ENCODE results near the gene ACP7.
"Not testable (repeated sequence)": the region's sequence is repeated elsewhere in the genome, so short reads cannot be mapped to it uniquely, and the experiment has no call there.

The ACP7 gene

GRCh38 chr19:39078436-39079200, 5.5 kb upstream of the ACP7 start:
- no peak for DNase-seq

DNA sequence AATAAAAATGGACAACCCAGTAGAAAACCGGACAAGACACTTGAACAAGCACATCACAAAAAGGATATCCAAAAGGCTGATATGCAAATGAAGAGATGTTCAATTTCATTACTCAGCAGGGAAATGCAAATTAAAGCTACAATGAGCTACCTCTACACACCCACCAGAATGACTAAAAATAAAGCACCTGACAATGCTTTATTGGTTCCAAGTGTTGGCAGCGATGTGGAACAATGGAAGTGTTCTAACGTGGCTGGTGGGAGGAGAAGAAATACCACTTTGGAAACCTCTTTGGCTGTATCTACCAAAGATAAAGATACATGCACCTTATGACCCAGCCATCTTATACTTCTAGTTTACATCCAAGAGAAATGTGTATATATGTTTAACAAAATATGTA, 3.7 kb upstream of the ACP7 start:
- no peak for DNase-seq

GRCh38 chr19:39082167-39082566, 2.0 kb upstream of the ACP7 start:
- DNase-seq = no peak

GRCh38 chr19:39082745-39083598, 1.2 kb upstream of the ACP7 start:
- no peak for DNase-seq

DNA sequence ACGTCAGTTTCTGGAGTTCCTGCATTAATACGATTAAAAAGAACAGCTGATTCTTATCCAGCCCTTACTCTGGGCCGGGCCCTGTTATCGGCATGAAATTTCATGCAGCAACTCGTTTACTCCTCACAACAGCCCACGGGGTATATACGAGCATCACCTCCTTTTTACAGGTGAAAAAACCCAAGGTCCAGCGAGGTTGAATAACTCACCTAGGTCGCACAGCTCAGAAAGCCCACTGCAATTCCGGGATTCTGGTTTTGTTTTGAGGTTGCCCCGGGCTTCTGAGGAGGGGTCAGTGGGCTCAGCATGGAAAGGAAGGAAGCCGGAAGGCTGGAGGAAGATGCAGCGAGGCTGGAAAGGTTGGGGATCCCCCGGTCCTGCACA, 577 bp upstream of the ACP7 start:
- DNase-seq = peak; percentile 5

- DNase-seq = no peak
Observed at GRCh38 chr19:39084732-39085080, 538 bp downstream of the ACP7 start.

DNA sequence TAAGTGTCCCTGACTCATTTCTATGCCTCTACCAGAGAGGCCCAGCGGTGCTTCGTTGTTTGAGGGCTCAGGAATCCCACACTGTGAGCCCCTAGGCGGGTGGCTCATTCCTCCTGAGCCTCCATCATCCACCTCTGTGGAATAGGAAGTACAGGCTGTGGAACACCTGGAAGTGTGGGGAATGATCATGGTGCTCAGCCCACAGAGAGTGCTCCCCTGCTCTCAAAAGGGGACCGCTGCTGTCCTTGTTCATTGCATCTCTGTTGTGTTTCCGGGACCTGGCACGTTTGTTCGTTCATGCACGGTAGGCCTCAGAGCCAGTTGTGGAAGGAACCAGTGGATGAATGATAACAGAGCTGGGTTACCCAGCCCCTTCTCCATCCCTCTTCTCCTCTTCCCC, 1.2 kb downstream of the ACP7 start:
- DNase-seq = no peak

GRCh38 chr19:39086386-39086785, 2.2 kb downstream of the ACP7 start:
- no peak for DNase-seq

DNA sequence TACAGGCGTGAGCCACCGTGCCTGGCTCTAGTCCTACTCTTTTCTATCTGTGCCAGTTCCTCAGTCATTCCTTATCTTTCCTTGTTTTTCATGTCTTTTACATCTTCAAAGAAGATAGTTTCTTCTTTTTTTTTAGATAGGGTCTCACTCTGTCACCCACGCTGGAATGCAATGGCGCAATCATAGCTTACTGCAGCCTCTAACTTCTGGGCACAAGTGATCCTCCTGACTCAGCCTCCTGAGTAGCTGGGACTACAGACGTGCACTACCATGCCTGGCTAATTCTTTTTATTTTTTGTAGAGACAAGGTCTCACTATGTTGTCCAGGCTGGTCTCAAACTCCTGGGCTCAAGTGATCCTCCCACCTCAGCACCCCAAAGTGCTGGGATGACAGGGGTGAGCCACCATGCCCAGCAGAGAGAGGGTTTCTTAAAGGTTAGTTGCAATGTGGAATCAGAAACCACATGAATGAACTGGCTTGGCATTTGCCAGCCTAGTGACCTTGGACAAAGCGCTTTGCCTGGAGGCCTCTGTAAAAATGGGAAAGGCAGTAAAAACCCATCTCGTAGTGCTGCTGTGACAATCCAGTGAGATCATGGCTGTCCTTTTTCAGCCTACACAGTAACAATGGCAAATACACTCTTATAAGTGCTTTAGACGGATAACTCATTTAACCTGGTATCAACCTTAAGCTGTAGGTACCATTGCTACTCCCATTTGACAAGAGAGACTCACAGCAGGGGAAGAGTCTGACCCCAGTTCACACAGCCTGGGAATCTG, 3.9 kb downstream of the ACP7 start:
- no peak for DNase-seq

DNA sequence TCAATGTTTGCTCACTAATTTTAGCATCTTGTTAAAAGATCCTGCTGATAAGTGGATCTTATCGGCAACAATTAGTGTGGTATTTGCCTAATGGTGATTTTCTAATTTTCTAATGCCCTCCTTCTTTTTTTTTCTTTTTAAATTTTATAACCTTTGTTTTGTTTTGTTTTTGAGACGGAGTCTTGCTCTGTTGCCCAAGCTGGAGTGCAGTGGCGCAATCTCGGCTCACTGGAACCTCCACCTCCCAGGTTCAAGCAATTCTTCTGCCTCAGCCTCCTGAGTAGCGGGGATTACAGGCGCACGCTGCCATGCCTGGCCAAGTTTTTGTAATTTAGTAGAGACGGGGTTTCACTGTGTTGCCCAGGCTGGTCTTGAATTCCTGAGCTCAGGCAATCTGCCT, 5.8 kb downstream of the ACP7 start:
- DNase-seq = not testable (repeated sequence)

- DNase-seq = no peak
Observed at GRCh38 chr19:39090881-39091280, 6.7 kb downstream of the ACP7 start.

GRCh38 chr19:39095799-39096540, 11.8 kb downstream of the ACP7 start:
- not testable (repeated sequence) for DNase-seq

- no peak for DNase-seq
Observed at GRCh38 chr19:39097299-39097698, 13.1 kb downstream of the ACP7 start.

GRCh38 chr19:39097721-39098120, 13.6 kb downstream of the ACP7 start:
- no peak for DNase-seq

GRCh38 chr19:39098365-39099269, 14.4 kb downstream of the ACP7 start:
- DNase-seq = no peak

- no peak for DNase-seq
Observed at GRCh38 chr19:39099341-39099740, 15.2 kb downstream of the ACP7 start.

DNA sequence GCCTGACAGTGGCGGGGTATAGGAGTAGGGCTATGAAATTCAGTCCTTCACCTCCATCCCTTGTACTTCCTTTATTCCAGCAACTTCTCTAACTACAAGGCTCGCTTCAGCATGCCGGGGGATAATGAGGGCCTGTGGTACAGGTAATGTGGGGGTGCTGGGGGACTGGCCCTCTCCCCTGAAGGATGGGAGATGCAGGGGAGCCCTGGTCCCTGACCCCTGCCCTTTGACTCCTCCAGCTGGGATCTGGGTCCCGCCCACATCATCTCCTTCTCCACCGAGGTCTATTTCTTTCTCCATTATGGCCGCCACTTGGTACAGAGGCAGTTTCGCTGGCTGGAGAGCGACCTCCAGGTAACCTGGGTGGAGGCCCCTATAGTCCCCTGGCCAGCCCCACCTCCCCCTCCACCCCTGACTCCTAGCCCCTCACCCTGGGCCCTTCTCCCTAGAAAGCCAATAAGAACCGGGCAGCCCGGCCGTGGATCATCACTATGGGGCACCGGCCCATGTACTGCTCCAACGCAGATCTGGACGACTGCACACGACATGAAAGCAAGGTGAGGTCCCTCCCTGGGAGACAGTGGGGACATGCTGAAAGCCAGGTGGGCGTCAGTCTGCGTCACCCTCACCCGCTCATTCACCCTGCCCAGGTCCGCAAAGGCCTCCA, 16.5 kb downstream of the ACP7 start:
- DNase-seq = no peak

DNA sequence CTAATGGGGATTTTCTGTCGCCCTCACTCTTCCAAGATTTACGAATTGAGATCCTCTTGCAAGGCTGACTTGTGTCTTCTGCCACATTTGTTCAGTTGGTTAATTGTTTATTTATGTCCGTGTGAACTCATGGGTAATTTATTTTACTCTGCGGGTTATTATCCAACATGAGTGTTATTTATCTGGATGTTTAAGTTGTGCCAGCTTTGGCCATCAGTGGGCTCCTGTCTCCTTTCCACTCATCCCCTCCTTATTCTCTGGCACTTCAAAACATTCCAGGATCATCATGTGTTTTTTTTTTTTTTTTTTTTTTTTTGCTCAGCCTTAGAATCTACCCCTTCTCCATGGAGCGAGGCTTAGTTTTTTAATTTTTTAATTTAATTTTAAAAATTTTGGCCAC, 19.0 kb downstream of the ACP7 start:
- no peak for DNase-seq

- no peak for DNase-seq
Observed at GRCh38 chr19:39104186-39104596, 20.0 kb downstream of the ACP7 start.

GRCh38 chr19:39106194-39106593, 22.0 kb downstream of the ACP7 start:
- no peak for DNase-seq

DNA sequence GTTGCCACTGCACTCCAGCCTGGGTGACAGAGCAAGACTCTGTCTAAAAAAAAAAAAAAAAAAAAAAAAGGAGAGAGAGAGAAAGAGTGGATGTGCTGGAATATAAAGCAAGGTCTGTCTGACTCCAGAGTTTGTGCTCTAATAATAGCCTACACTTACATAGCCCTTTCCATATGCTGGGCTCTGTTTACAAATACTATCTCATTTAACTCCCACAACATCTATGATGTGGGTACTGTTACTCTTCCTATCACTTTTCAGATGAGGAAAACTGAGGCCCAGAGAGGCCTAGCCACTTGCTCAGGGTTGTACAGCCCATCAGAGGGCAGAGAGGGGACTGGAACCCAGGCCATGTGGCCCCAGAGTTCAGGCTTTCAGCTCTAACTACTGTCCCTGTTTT, 25.5 kb downstream of the ACP7 start:
- DNase-seq = no peak

Measured in hematopoietic multipotent progenitor cell treated with erythropoietin and hydrocortisone succinate and interleukin-3 and kit ligand, for 8 days (in vitro differentiated cells).